ENCODE data around the gene RAB33A.

DNA sequence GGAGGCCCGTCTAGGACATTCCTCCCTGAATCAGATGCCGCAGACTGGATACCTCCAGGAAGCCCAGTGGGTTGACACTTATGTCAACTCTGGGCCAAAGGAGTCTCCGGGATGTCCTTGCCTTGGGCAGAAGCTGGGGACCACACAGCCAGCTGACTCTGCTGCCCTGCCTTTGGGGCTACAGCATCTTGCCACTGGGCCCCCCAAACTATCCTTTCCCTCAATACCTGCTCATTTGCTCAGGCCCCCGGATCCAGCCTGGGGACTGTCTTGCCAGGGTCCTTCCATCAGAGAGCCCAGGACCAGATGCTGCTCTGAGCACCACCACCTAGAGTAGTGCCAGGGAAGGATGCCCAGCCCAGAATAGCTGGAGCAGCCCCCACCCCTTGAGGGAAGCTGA, 19.0 kb downstream of the RAB33A start:
- no peak for TF ChIP-seq POLR2A (IDR thresholded peaks at IDR 0.05)
- TF ChIP-seq CTCF (IDR thresholded peaks at IDR 0.05) = no peak

Measured in esophagus squamous epithelium (tissue), 4 donors.